GM19463 (cell line): ENCODE results near the gene ABCA4.
A peak's percentile ranks its signal among the peaks of the same experiment; 100 is the strongest.

Experiments used
- ATAC-seq: cut with Tn5 transposase; IDR thresholded peaks from one replicate; pipeline ENCODE4 v1.9.1; 2021; ENCODE audit warnings: mild to moderate bottlenecking, moderate library complexity; ENCODE audit not compliant: unreplicated experiment

ABCA4 gene

GRCh38 chr1:93988634-93989350 is 132.2 kb downstream of the ABCA4 start:
- ATAC-seq, result no peak

GRCh38 chr1:93981274-93981667 is 139.7 kb downstream of the ABCA4 start:
- no peak for ATAC-seq

- ATAC-seq, result no peak
Observed at GRCh38 chr1:93980320-93981273, 140.4 kb downstream of the ABCA4 start.

- ATAC-seq, result no peak
Observed at GRCh38 chr1:93979718-93980319, 141.1 kb downstream of the ABCA4 start.

- ATAC-seq, result no peak
Observed at GRCh38 chr1:93979040-93979717, 141.8 kb downstream of the ABCA4 start.

- no peak for ATAC-seq
Observed at GRCh38 chr1:93977598-93977945, 143.4 kb downstream of the ABCA4 start.

GRCh38 chr1:93976711-93977597 is 144.0 kb downstream of the ABCA4 start:
- ATAC-seq, result no peak

- no peak for ATAC-seq
Observed at GRCh38 chr1:93976291-93976690, 144.7 kb downstream of the ABCA4 start.

GRCh38 chr1:93972341-93972740 is 148.6 kb downstream of the ABCA4 start:
- no peak for ATAC-seq

GRCh38 chr1:93969887-93970286 is 151.1 kb downstream of the ABCA4 start:
- ATAC-seq, result no peak

GRCh38 chr1:93969371-93969770 is 151.6 kb downstream of the ABCA4 start:
- ATAC-seq, result no peak

GRCh38 chr1:93967306-93967705 is 153.6 kb downstream of the ABCA4 start:
- no peak for ATAC-seq

GRCh38 chr1:93965888-93966287 is 155.1 kb downstream of the ABCA4 start:
- ATAC-seq, result no peak

GRCh38 chr1:93965256-93965655 is 155.7 kb downstream of the ABCA4 start:
- no peak for ATAC-seq

- ATAC-seq, result peak; percentile 48
Observed at GRCh38 chr1:93964777-93965200, 156.2 kb downstream of the ABCA4 start.

GRCh38 chr1:93964096-93964776 is 156.7 kb downstream of the ABCA4 start:
- ATAC-seq, result no peak

GRCh38 chr1:93963585-93963984 is 157.4 kb downstream of the ABCA4 start:
- ATAC-seq, result no peak

- no peak for ATAC-seq
Observed at GRCh38 chr1:93961906-93962305, 159.0 kb downstream of the ABCA4 start.

- ATAC-seq, result no peak
Observed at GRCh38 chr1:93961443-93961842, 159.5 kb downstream of the ABCA4 start.
